ENCODE results near the gene AGPAT4.
"Not testable (repeated sequence)": the region's sequence is repeated elsewhere in the genome, so short reads cannot be mapped to it uniquely, and the experiment has no call there.

AGPAT4 gene

GRCh38 chr6:161130967-161131766 is 142.7 kb downstream of the AGPAT4 start:
- TF ChIP-seq CTCF (conservative IDR thresholded peaks at IDR 0.05; ENCODE audit: low read length): no peak
- DNase-seq (ENCODE audit: low read depth): no peak
- H3K4me3 ChIP-seq (ENCODE audit: low read length): no peak overlapping the region

DNA sequence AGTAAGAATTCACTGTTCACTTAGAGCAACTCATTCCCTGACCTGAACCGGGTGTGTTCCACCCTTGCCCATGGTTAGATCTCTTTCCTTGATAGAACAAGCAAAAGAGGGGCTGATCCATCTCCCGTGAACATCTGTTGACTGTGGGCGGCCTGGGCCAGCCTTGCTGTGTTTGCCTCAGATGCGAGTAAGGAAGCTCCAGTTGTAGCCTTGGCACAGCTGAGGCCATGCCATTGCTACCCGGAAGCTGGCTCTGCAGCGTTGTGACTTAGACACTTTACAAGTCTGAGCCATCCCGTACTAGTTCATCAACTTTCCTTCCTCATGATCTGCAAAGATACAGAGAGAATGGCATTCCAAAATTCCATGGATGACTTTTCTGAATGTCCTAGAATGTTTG is 143.3 kb downstream of the AGPAT4 start:
- no peak for TF ChIP-seq CTCF (conservative IDR thresholded peaks at IDR 0.05; ENCODE audit: low read length)
- no peak overlapping the region for H3K4me3 ChIP-seq (ENCODE audit: low read length)

DNA sequence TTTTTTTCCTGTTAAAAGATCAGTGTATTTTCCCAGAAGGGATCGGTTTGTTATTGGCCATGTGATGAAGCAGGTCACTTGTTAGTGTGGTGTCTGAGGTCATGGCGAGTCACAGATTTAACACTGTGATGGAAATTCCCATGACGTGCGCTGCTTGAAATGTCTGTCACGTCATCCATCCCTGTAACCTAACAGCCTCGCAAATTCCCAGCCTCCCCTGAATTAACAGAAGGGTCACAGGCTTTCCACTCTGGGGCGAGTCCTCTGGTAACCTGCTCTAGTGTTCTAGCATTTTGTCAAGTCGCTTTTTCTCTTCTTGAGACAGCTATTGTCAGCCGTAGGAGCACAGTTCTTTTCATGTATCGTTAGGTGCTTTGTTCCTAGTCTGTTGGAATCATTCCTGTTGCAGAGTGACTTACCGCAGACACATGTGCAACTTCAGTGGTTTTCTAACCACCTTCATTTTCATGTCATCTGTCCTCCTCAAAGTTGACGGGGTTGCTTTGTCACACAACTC is 145.1 kb downstream of the AGPAT4 start:
- DNase-seq (ENCODE audit: low read depth): no peak
- H3K4me3 ChIP-seq (ENCODE audit: low read length): no peak overlapping the region
- TF ChIP-seq CTCF (conservative IDR thresholded peaks at IDR 0.05; ENCODE audit: low read length): no peak

More for the DNA sequence above, 143.3 kb downstream of the AGPAT4 start:
- DNase-seq (ENCODE audit: low read depth): no peak

GRCh38 chr6:161128230-161128629 is 145.6 kb downstream of the AGPAT4 start:
- no peak for TF ChIP-seq CTCF (conservative IDR thresholded peaks at IDR 0.05; ENCODE audit: low read length)
- no peak overlapping the region for H3K4me3 ChIP-seq (ENCODE audit: low read length)
- DNase-seq (ENCODE audit: low read depth): no peak

- no peak for TF ChIP-seq CTCF (conservative IDR thresholded peaks at IDR 0.05; ENCODE audit: low read length)
- H3K4me3 ChIP-seq (ENCODE audit: low read length): no peak overlapping the region
- no peak for DNase-seq (ENCODE audit: low read depth)
Observed at GRCh38 chr6:161127071-161127740, 146.7 kb downstream of the AGPAT4 start.

DNA sequence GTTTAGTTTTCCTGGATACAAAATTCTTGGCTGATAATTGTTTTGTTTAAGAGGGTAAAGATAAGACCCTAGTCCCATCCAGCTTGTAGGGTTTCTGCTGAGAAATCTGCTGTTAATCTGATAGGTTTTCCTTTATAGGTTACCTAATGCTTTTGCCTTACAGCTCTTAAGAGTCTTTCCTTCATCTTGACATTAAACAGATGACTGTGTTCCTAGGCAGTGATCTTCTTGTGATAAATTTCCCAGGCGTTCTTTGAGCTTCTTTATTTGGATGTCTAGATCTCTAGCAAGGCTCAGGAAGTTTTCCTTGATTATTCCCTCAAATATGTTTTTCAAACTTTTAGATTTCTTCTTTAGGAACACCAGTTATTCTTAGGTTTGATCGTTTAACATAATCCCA is 148.3 kb downstream of the AGPAT4 start:
- no peak overlapping the region for H3K4me3 ChIP-seq (ENCODE audit: low read length)
- no peak for TF ChIP-seq CTCF (conservative IDR thresholded peaks at IDR 0.05; ENCODE audit: low read length)
- DNase-seq (ENCODE audit: low read depth): no peak

DNA sequence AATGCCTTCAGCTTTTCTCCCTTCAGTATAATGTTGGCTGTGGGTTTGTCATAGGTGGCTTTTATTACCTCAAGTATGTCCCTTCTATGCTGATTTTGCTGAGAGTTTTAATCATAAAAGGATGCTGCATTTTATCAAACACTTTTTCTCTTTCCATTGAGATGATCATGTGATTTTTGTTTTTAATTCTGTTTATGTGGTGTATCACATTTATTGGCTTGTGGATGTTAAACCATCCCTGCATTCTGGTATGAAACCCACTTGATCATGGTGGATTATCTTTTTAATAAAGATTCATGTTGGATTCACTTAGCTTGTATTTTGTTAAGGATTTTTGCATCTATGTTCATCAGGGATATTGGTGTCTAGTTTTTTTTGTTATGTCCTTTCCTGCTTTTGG is 150.5 kb downstream of the AGPAT4 start:
- not testable (repeated sequence) for H3K4me3 ChIP-seq (ENCODE audit: low read length); DNase-seq (ENCODE audit: low read depth)
